Adrenal gland (tissue), 5 donors: ENCODE data around the gene THSD7A.

ENCODE experiments used
- CTCF ChIP-seq, 6 experiments: fragments of 450-650 bp in 4 of 6; fragments of 200-600 bp in 2 of 6; sonication (generic) in 1 of 6; IDR thresholded peaks; 1 replicate in 5 of 6; 2 replicates in 1 of 6; pipeline versions ENCODE4 v1.5.1 to v1.8.0; 2016 to 2021; ENCODE audit warnings: antibody characterized with exemption in 6 of 6, mild to moderate bottlenecking in 2 of 6, moderate library complexity in 1 of 6
- POLR2A ChIP-seq, 2 donors: fragments of 450-650 bp; IDR thresholded peaks; one replicate each; pipeline ENCODE4 v1.6.1; 2017; ENCODE audit warnings: antibody characterized with exemption in 2 of 2, mild to moderate bottlenecking in 2 of 2, moderate library complexity in 1 of 2
- donor health status: DM: no; HTN: no; CAD: no.

GRCh38 chr7:11538751-11539299 is 293.2 kb downstream of the THSD7A start:
- TF ChIP-seq CTCF (IDR thresholded peaks at IDR 0.05) = no peak
- TF ChIP-seq POLR2A (IDR thresholded peaks at IDR 0.05) = no peak
